Gastroesophageal sphincter (tissue), 3 donors: ENCODE results near the gene BTBD7.

ENCODE experiments used
- CTCF ChIP-seq, 4 experiments: fragments of 200-600 bp in 2 of 4; fragments of 450-650 bp in 2 of 4; sonication (generic) in 1 of 4; IDR thresholded peaks; one replicate each; pipeline ENCODE4 v1.5.1; 2017 to 2019; ENCODE audit warnings: antibody characterized with exemption in 4 of 4, mild to moderate bottlenecking in 2 of 4, moderate library complexity in 2 of 4
- POLR2A ChIP-seq, 2 donors: fragments of 450-650 bp; IDR thresholded peaks; one replicate each; pipeline ENCODE4 v1.6.1; 2017; ENCODE audit warnings: antibody characterized with exemption in 2 of 2, mild to moderate bottlenecking in 2 of 2, moderate library complexity in 1 of 2

DNA sequence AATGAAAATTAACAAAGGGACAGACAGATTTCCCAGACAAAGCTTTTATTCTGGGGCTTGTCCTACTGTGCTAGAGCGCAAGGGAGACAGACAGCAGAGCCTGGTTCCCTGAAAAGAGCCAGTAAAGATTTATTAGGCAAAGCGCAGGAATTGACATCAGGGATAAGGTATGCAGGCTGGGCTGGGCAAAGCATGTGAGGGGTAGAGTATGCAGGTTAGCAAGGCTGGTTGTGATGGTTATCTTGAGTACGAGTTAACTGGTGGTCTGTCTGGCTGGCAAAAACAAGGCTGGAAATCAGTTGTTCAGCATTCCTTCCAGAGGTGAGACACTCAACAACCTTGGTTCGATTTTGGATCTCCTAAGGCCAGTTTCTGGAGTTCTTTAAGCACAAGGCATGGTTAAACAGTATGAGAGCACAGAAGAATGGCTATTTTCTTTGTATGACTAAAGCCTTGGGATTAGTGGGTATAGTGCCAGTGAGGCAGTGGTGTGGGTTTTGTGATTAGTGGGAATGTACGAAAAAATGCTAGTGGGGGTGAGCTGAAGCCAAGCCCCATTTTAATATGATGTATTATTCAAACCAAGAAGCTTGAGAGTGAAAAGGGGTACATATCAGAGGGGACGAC lies 30.9 kb downstream of the BTBD7 start:
- TF ChIP-seq POLR2A (IDR thresholded peaks at IDR 0.05) (no peak), CTCF (IDR thresholded peaks at IDR 0.05) (no peak)
